ENCODE results near the gene MPZL2. TPM values are rescaled to one million over a fixed set of nuclear protein-coding genes. Genes with fewer than 3 reads are reported as not detected.

The MPZL2 gene
- total RNA-seq, 1 experiment from 2014 or later, result 0.26 TPM

DNA sequence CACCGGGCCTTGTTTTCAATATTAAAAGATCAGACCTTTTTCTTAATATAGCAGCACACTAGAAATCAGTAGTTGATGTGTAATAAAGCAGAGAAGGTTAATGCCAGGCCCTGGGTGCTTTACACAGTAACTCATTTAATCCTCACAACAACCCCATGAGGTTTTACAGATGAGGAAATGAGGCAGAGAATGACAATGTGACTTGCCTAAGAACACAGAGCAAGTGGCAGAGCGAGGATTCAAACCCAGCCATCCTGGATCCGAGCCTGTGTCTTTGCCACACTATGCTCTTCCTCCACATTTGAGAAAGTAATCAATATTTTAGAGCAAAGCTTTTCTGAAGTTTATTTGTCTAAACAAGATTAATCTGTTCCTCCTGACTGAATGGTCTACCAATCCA is 46.5 kb downstream of the MPZL2 start:
- H2BK20ac ChIP-seq (ENCODE audit: low read depth, low read length, poor library complexity, severe bottlenecking), result no peak overlapping the region
- H4K5ac ChIP-seq (ENCODE audit: insufficient read length, low read depth, low read length), result no peak overlapping the region
- H3K4me2 ChIP-seq (ENCODE audit: insufficient read depth, insufficient read length, low read length), result no peak overlapping the region
- DNase-seq, result no peak
- H3K9me3 ChIP-seq (ENCODE audit: control insufficient read depth, low read depth, low read length), result no peaks in the 10 kb centered on the region
- H2BK15ac ChIP-seq (ENCODE audit: low read depth, low read length), result no peak overlapping the region
- no peak overlapping the region for H2BK5ac ChIP-seq (ENCODE audit: insufficient read length, low read length)
- H4K20me1 ChIP-seq (ENCODE audit: control insufficient read depth, insufficient read depth, insufficient read length), result no peaks in the 10 kb centered on the region
- no peak overlapping the region for H4K91ac ChIP-seq (ENCODE audit: insufficient read length, low read depth, low read length)
- H2AK5ac ChIP-seq (ENCODE audit: insufficient read length, low read length), result no peak overlapping the region
- no peak overlapping the region for H2BK12ac ChIP-seq (ENCODE audit: insufficient read length, low read depth, low read length)
- no peak for TF ChIP-seq CTCF (conservative IDR thresholded peaks at IDR 0.05)
- H3K4me3 Mint-ChIP-seq, result no peak overlapping the region
- H3K9ac ChIP-seq (ENCODE audit: extremely low read depth, insufficient read length, low read length), result no peak overlapping the region
- H3K14ac ChIP-seq (ENCODE audit: insufficient read depth, low read length), result no peak overlapping the region
- H3K23me2 ChIP-seq (ENCODE audit: insufficient read length, low read depth, low read length, poor library complexity, severe bottlenecking), result no peaks in the 10 kb centered on the region
- H3K27ac Mint-ChIP-seq, result no peak overlapping the region
- H3K27me3 Mint-ChIP-seq (ENCODE audit: low read depth), result peaks cover 16% of the 10 kb centered on the region
- peaks cover 21 to 22% of the 10 kb centered on the region in 2 experiments for H3K4me1 Mint-ChIP-seq
- H3K18ac ChIP-seq (ENCODE audit: insufficient read length, low read depth, low read length), result no peak overlapping the region
- H3K4ac ChIP-seq (ENCODE audit: low read depth, low read length), result no peak overlapping the region
- peaks cover 0 to 6% of the 10 kb centered on the region in 2 experiments; a peak in 3 of 5 replicates for H3K9me3 Mint-ChIP-seq
- H3K27ac ChIP-seq (ENCODE audit: insufficient read length, low read depth, low read length), result no peak overlapping the region
- H2BK120ac ChIP-seq (ENCODE audit: low read depth, low read length, poor library complexity, severe bottlenecking), result no peak overlapping the region
- no peak overlapping the region for H4K8ac ChIP-seq (replicated peaks; ENCODE audit: insufficient read length, low read depth, low read length)
- no peaks in the 10 kb centered on the region for H3K79me2 ChIP-seq (ENCODE audit: insufficient read depth, low read length)
- H3K56ac ChIP-seq (ENCODE audit: insufficient read length, low read depth, low read length), result no peak overlapping the region
- no peaks in the 10 kb centered on the region for H3K27me3 ChIP-seq (ENCODE audit: insufficient read depth, low read length)
- H3K4me1 ChIP-seq (ENCODE audit: insufficient read depth, low read length), result peaks cover 11% of the 10 kb centered on the region; the same call in 1 of the 2 replicates
- H2AFZ ChIP-seq (ENCODE audit: low read length), result no peak overlapping the region
- H3T11ph ChIP-seq (ENCODE audit: low read length), result no peak overlapping the region
- H3K36me3 Mint-ChIP-seq (ENCODE audit: insufficient read depth in 1 of 3, low read depth in 3 of 3), result peaks cover 0 to 6% (median 0%) of the 10 kb centered on the region in 3 experiments; a peak in 3 of 7 replicates
- no CpG with 5 or more reads among the region's 3 CpGs for WGBS (ENCODE audit: extremely low coverage, insufficient read length, low lambda C conversion rate)
- H3K79me1 ChIP-seq (ENCODE audit: insufficient read depth, low read depth, low read length, poor library complexity, severe bottlenecking), result no peaks in the 10 kb centered on the region
- no peak overlapping the region for H3K23ac ChIP-seq (ENCODE audit: insufficient read length, low read depth, low read length)

All from H9 (cell line).